BLaER1 (cell line): Measurements from ENCODE around the gene ZIC5.

Experiments
- H3K27ac ChIP-seq: shearing (Covaris generic); formaldehyde crosslinking; 2 replicates; pipeline ENCODE4 v1.8.1; 2022
- H3K27me3 ChIP-seq: shearing (Covaris generic); formaldehyde crosslinking; 2 replicates; pipeline ENCODE4 v1.8.1; 2022
- H3K36me3 ChIP-seq: shearing (Covaris generic); formaldehyde crosslinking; 2 replicates; pipeline ENCODE4 v1.8.1; 2022
- H3K4me1 ChIP-seq: shearing (Covaris generic); formaldehyde crosslinking; 2 replicates; pipeline ENCODE4 v1.8.1; 2022
- H3K4me2 ChIP-seq: shearing (Covaris generic); formaldehyde crosslinking; 2 replicates; pipeline ENCODE4 v1.8.1; 2022
- H3K4me3 ChIP-seq: shearing (Covaris generic); formaldehyde crosslinking; 2 replicates; pipeline ENCODE4 v1.8.1; 2022
- H3K9ac ChIP-seq: shearing (Covaris generic); formaldehyde crosslinking; 2 replicates; pipeline ENCODE4 v1.8.1; 2022
- H3K9me3 ChIP-seq: shearing (Covaris generic); formaldehyde crosslinking; 2 replicates; pipeline ENCODE4 v1.8.1; 2022
- H4K20me1 ChIP-seq: shearing (Covaris generic); formaldehyde crosslinking; 2 replicates; pipeline ENCODE4 v1.8.1; 2022
- Cebpa-rat ChIP-seq: shearing (Covaris generic); IDR thresholded peaks from 2 replicates; pipeline ENCODE4 v1.8.1; 2022

The ZIC5 gene

GRCh38 chr13:99975626-99976025 is 4.1 kb upstream of the ZIC5 start:
- H3K4me2 ChIP-seq = no peak overlapping the region
- H3K27ac ChIP-seq = no peak overlapping the region
- no peak overlapping the region for H3K4me3 ChIP-seq
- H3K4me1 ChIP-seq = peaks cover 5% of the 10 kb centered on the region; the same call in 1 of the 2 replicates
- TF ChIP-seq Cebpa-rat = no peak
- peaks cover 42% of the 10 kb centered on the region for H3K9me3 ChIP-seq
- H3K27me3 ChIP-seq = peaks cover 99% of the 10 kb centered on the region
- H4K20me1 ChIP-seq = peaks cover 88% of the 10 kb centered on the region
- no peaks in the 10 kb centered on the region for H3K36me3 ChIP-seq
- no peak overlapping the region for H3K9ac ChIP-seq

- no peak overlapping the region for H3K9ac ChIP-seq
- peaks cover 2% of the 10 kb centered on the region; the same call in 1 of the 2 replicates for H3K4me1 ChIP-seq
- no peak overlapping the region for H3K4me3 ChIP-seq
- H3K27ac ChIP-seq = no peak overlapping the region
- peaks cover 48% of the 10 kb centered on the region for H3K9me3 ChIP-seq
- H4K20me1 ChIP-seq = peaks cover 85% of the 10 kb centered on the region
- TF ChIP-seq Cebpa-rat = no peak
- no peaks in the 10 kb centered on the region for H3K36me3 ChIP-seq
- H3K27me3 ChIP-seq = peaks cover 100% of the 10 kb centered on the region
- no peak overlapping the region for H3K4me2 ChIP-seq
Measured at GRCh38 chr13:99974939-99975561, 3.5 kb upstream of the ZIC5 start.

GRCh38 chr13:99974296-99974938 is 2.9 kb upstream of the ZIC5 start:
- TF ChIP-seq Cebpa-rat = no peak
- Histone ChIP-seq H3K36me3 (no peaks in the 10 kb centered on the region), H3K4me1 (no peaks in the 10 kb centered on the region), H3K27me3 (peaks cover 100% of the 10 kb centered on the region), H3K4me3 (no peak overlapping the region), H3K9ac (no peak overlapping the region), H4K20me1 (peaks cover 79% of the 10 kb centered on the region), H3K27ac (no peak overlapping the region), H3K9me3 (peaks cover 54% of the 10 kb centered on the region), H3K4me2 (no peak overlapping the region)

GRCh38 chr13:99973808-99974185 is 2.2 kb upstream of the ZIC5 start:
- no peaks in the 10 kb centered on the region for H3K36me3 ChIP-seq
- H4K20me1 ChIP-seq = peaks cover 76% of the 10 kb centered on the region
- no peak overlapping the region for H3K27ac ChIP-seq
- H3K4me1 ChIP-seq = no peaks in the 10 kb centered on the region
- no peak overlapping the region for H3K4me2 ChIP-seq
- peaks cover 60% of the 10 kb centered on the region for H3K9me3 ChIP-seq
- H3K9ac ChIP-seq = no peak overlapping the region
- no peak for TF ChIP-seq Cebpa-rat
- peaks cover 100% of the 10 kb centered on the region for H3K27me3 ChIP-seq
- H3K4me3 ChIP-seq = no peak overlapping the region

- no peak overlapping the region for H3K4me3 ChIP-seq
- H3K4me1 ChIP-seq = no peaks in the 10 kb centered on the region
- no peak overlapping the region for H3K27ac ChIP-seq
- H3K9me3 ChIP-seq = peaks cover 65% of the 10 kb centered on the region
- no peak overlapping the region for H3K4me2 ChIP-seq
- TF ChIP-seq Cebpa-rat = no peak
- H3K9ac ChIP-seq = no peak overlapping the region
- H4K20me1 ChIP-seq = peaks cover 76% of the 10 kb centered on the region
- H3K27me3 ChIP-seq = peaks cover 100% of the 10 kb centered on the region
- H3K36me3 ChIP-seq = no peaks in the 10 kb centered on the region
Measured at GRCh38 chr13:99973163-99973807, 1.7 kb upstream of the ZIC5 start.

- Histone ChIP-seq H4K20me1 (peaks cover 76% of the 10 kb centered on the region), H3K9ac (no peak overlapping the region), H3K4me3 (peak overlapping the region; percentile 23; the same call in 1 of the 2 replicates), H3K27ac (no peak overlapping the region), H3K4me1 (no peaks in the 10 kb centered on the region), H3K9me3 (peaks cover 70% of the 10 kb centered on the region), H3K4me2 (no peak overlapping the region), H3K27me3 (peaks cover 100% of the 10 kb centered on the region), H3K36me3 (no peaks in the 10 kb centered on the region)
- no peak for TF ChIP-seq Cebpa-rat
Measured at GRCh38 chr13:99972190-99972731, 694 bp upstream of the ZIC5 start.

GRCh38 chr13:99970651-99971575 is 654 bp downstream of the ZIC5 start:
- Histone ChIP-seq H3K4me1 (no peaks in the 10 kb centered on the region), H3K36me3 (no peaks in the 10 kb centered on the region), H3K9ac (no peak overlapping the region), H3K4me2 (no peak overlapping the region), H3K9me3 (peaks cover 64% of the 10 kb centered on the region), H3K27ac (no peak overlapping the region), H4K20me1 (peaks cover 75% of the 10 kb centered on the region), H3K4me3 (peak overlapping the region; percentile 11; the same call in 1 of the 2 replicates), H3K27me3 (peaks cover 100% of the 10 kb centered on the region)
- no peak for TF ChIP-seq Cebpa-rat

GRCh38 chr13:99969919-99970650 is 1.5 kb downstream of the ZIC5 start:
- H3K9ac ChIP-seq = no peak overlapping the region
- no peak for TF ChIP-seq Cebpa-rat
- H3K4me1 ChIP-seq = no peaks in the 10 kb centered on the region
- H3K27me3 ChIP-seq = peaks cover 100% of the 10 kb centered on the region
- no peaks in the 10 kb centered on the region for H3K36me3 ChIP-seq
- H3K9me3 ChIP-seq = peaks cover 56% of the 10 kb centered on the region
- no peak overlapping the region for H3K27ac ChIP-seq
- H4K20me1 ChIP-seq = peaks cover 73% of the 10 kb centered on the region
- H3K4me2 ChIP-seq = no peak overlapping the region
- H3K4me3 ChIP-seq = 0 out of 2 replicates have a peak overlapping the region, but pooled peaks have one; percentile 11
